ENCODE results near the gene CPA3. TPM values are rescaled to one million over a fixed set of nuclear protein-coding genes. Genes with fewer than 3 reads are reported as not detected.

CPA3 gene
- total RNA-seq, 2 donors from 2014 or later, result 12.3 to 12.6 TPM

- intact Hi-C loops (cut with DNase I), result no loop called here
- no peaks in the 10 kb centered on the region for H3K9me3 ChIP-seq
- no peaks in the 10 kb centered on the region for H3K27me3 ChIP-seq
- H3K9ac ChIP-seq (ENCODE audit: low read depth in 2 of 2, low read length in 2 of 2), result no peak overlapping the region
- DNase-seq, result no peak
- H3K27ac ChIP-seq, result no peak overlapping the region
- H3K4me1 ChIP-seq, result no peaks in the 10 kb centered on the region
- no peak for TF ChIP-seq CTCF (IDR thresholded peaks at IDR 0.05)
- no peak overlapping the region for H3K4me3 ChIP-seq
- no peaks in the 10 kb centered on the region for H3K36me3 ChIP-seq
Measured at GRCh38 chr3:148945116-148945515, 80.0 kb downstream of the CPA3 start.

Other genes starting within 250 kb of the CPA3 start
- 1 to 10 TPM in 1 of 2 donors, under 1 TPM in 1; 0.47 to 2.4 TPM for gene AGTR1, start 167.4 kb upstream of the CPA3 start, total RNA-seq
- 10 to 100 TPM in 1 of 2 donors, 1 to 10 TPM in 1; 1.1 to 19.0 TPM for gene CPB1, start 37.5 kb upstream of the CPA3 start, total RNA-seq
- 10 to 100 TPM; 26.1 to 32.2 TPM for gene GYG1, start 126.2 kb downstream of the CPA3 start, total RNA-seq
- gene HLTF, start 221.2 kb downstream of the CPA3 start, total RNA-seq, result 10 to 100 TPM; 12.3 to 16.4 TPM

Measured in colonic mucosa (tissue), 4 donors.